SH-SY5Y (cell line): ENCODE data around the gene TMEM165.

Source experiments
- GATA2 ChIP-seq: IDR thresholded peaks from 2 replicates; pipeline ENCODE4 v1.6.1; 2011; ENCODE audit warnings: mild to moderate bottlenecking, low read depth, low read length
- GATA3 ChIP-seq: IDR thresholded peaks from 2 replicates; pipeline ENCODE4 v1.6.1; 2011; ENCODE audit warnings: low read depth, mild to moderate bottlenecking, low read length, moderate library complexity

GRCh38 chr4:55373461-55373860 is 22.3 kb upstream of the TMEM165 start:
- TF ChIP-seq GATA3 (no peak), GATA2 (no peak)
